ENCODE results near the gene THOC6.

The THOC6 gene

GRCh38 chr16:2996298-2996697 lies 27.5 kb upstream of the THOC6 start:
- Histone ChIP-seq H3K27ac (ENCODE audit: low read length) (no peak overlapping the region), H3K4me3 (ENCODE audit: low read length) (no peak overlapping the region), H3K36me3 (ENCODE audit: control insufficient read depth, low read depth, low read length) (no peaks in the 10 kb centered on the region), H3K9me3 (ENCODE audit: control insufficient read depth, low read depth, low read length) (no peaks in the 10 kb centered on the region), H3K4me1 (ENCODE audit: control insufficient read depth, low read depth, low read length) (no peaks in the 10 kb centered on the region), H3K27me3 (ENCODE audit: control insufficient read depth, insufficient read depth, low read length) (no peaks in the 10 kb centered on the region), H3K9ac (ENCODE audit: low read length) (no peak overlapping the region)

- no peaks in the 10 kb centered on the region for H3K9me3 ChIP-seq (ENCODE audit: control insufficient read depth, low read depth, low read length)
- no peaks in the 10 kb centered on the region for H3K36me3 ChIP-seq (ENCODE audit: control insufficient read depth, low read depth, low read length)
- H3K4me3 ChIP-seq (ENCODE audit: low read length) = no peak overlapping the region
- H3K9ac ChIP-seq (ENCODE audit: low read length) = no peak overlapping the region
- H3K27ac ChIP-seq (ENCODE audit: low read length) = no peak overlapping the region
- no peaks in the 10 kb centered on the region for H3K4me1 ChIP-seq (ENCODE audit: control insufficient read depth, low read depth, low read length)
- no peaks in the 10 kb centered on the region for H3K27me3 ChIP-seq (ENCODE audit: control insufficient read depth, insufficient read depth, low read length)
These were observed 23.9 kb upstream of the THOC6 start for GRCh38 chr16:2999929-3000328.

- H3K36me3 ChIP-seq (ENCODE audit: control insufficient read depth, low read depth, low read length) = no peaks in the 10 kb centered on the region
- no peaks in the 10 kb centered on the region for H3K27me3 ChIP-seq (ENCODE audit: control insufficient read depth, insufficient read depth, low read length)
- H3K9me3 ChIP-seq (ENCODE audit: control insufficient read depth, low read depth, low read length) = no peaks in the 10 kb centered on the region
- no peak overlapping the region for H3K4me3 ChIP-seq (ENCODE audit: low read length)
- no peak overlapping the region for H3K27ac ChIP-seq (ENCODE audit: low read length)
- H3K4me1 ChIP-seq (ENCODE audit: control insufficient read depth, low read depth, low read length) = peaks cover under 1% of the 10 kb centered on the region
- H3K9ac ChIP-seq (ENCODE audit: low read length) = no peak overlapping the region
These were observed 23.3 kb upstream of the THOC6 start for GRCh38 chr16:3000540-3000939.

GRCh38 chr16:3001316-3001715 lies 22.5 kb upstream of the THOC6 start:
- Histone ChIP-seq H3K36me3 (ENCODE audit: control insufficient read depth, low read depth, low read length) (no peaks in the 10 kb centered on the region), H3K27ac (ENCODE audit: low read length) (no peak overlapping the region), H3K27me3 (ENCODE audit: control insufficient read depth, insufficient read depth, low read length) (no peaks in the 10 kb centered on the region), H3K4me1 (ENCODE audit: control insufficient read depth, low read depth, low read length) (peaks cover 6% of the 10 kb centered on the region), H3K4me3 (ENCODE audit: low read length) (no peak overlapping the region), H3K9me3 (ENCODE audit: control insufficient read depth, low read depth, low read length) (no peaks in the 10 kb centered on the region), H3K9ac (ENCODE audit: low read length) (no peak overlapping the region)

GRCh38 chr16:3003582-3004270 lies 20.1 kb upstream of the THOC6 start:
- Histone ChIP-seq H3K36me3 (ENCODE audit: control insufficient read depth, low read depth, low read length) (no peaks in the 10 kb centered on the region), H3K9ac (ENCODE audit: low read length) (no peak overlapping the region), H3K4me3 (ENCODE audit: low read length) (no peak overlapping the region), H3K27me3 (ENCODE audit: control insufficient read depth, insufficient read depth, low read length) (no peaks in the 10 kb centered on the region), H3K27ac (ENCODE audit: low read length) (no peak overlapping the region), H3K4me1 (ENCODE audit: control insufficient read depth, low read depth, low read length) (peaks cover 27% of the 10 kb centered on the region), H3K9me3 (ENCODE audit: control insufficient read depth, low read depth, low read length) (no peaks in the 10 kb centered on the region)

- H3K27me3 ChIP-seq (ENCODE audit: control insufficient read depth, insufficient read depth, low read length) = no peaks in the 10 kb centered on the region
- peaks cover 33% of the 10 kb centered on the region for H3K4me1 ChIP-seq (ENCODE audit: control insufficient read depth, low read depth, low read length)
- no peaks in the 10 kb centered on the region for H3K9me3 ChIP-seq (ENCODE audit: control insufficient read depth, low read depth, low read length)
- H3K27ac ChIP-seq (ENCODE audit: low read length) = no peak overlapping the region
- no peak overlapping the region for H3K4me3 ChIP-seq (ENCODE audit: low read length)
- H3K9ac ChIP-seq (ENCODE audit: low read length) = no peak overlapping the region
- no peaks in the 10 kb centered on the region for H3K36me3 ChIP-seq (ENCODE audit: control insufficient read depth, low read depth, low read length)
These were observed 19.5 kb upstream of the THOC6 start for GRCh38 chr16:3004319-3004718.

- H3K9ac ChIP-seq (ENCODE audit: low read length) = peak overlapping the region; percentile 35
These were observed 19.0 kb upstream of the THOC6 start for GRCh38 chr16:3004781-3005284.

GRCh38 chr16:3007059-3007956 lies 16.5 kb upstream of the THOC6 start:
- Histone ChIP-seq H3K9ac (ENCODE audit: low read length) (peak overlapping the region; percentile 86), H3K36me3 (ENCODE audit: control insufficient read depth, low read depth, low read length) (no peaks in the 10 kb centered on the region), H3K4me1 (ENCODE audit: control insufficient read depth, low read depth, low read length) (peaks cover 43% of the 10 kb centered on the region), H3K4me3 (ENCODE audit: low read length) (peak overlapping the region; percentile 61), H3K27me3 (ENCODE audit: control insufficient read depth, insufficient read depth, low read length) (peaks cover 5% of the 10 kb centered on the region), H3K27ac (ENCODE audit: low read length) (peak overlapping the region; percentile 99), H3K9me3 (ENCODE audit: control insufficient read depth, low read depth, low read length) (no peaks in the 10 kb centered on the region)

More at GRCh38 chr16:3004781-3005284, 19.0 kb upstream of the THOC6 start:
- Histone ChIP-seq H3K9me3 (ENCODE audit: control insufficient read depth, low read depth, low read length) (no peaks in the 10 kb centered on the region), H3K27ac (ENCODE audit: low read length) (no peak overlapping the region), H3K36me3 (ENCODE audit: control insufficient read depth, low read depth, low read length) (no peaks in the 10 kb centered on the region), H3K4me1 (ENCODE audit: control insufficient read depth, low read depth, low read length) (peaks cover 37% of the 10 kb centered on the region), H3K27me3 (ENCODE audit: control insufficient read depth, insufficient read depth, low read length) (no peaks in the 10 kb centered on the region), H3K4me3 (ENCODE audit: low read length) (peak overlapping the region; percentile 64)

GRCh38 chr16:3007957-3008689 lies 15.7 kb upstream of the THOC6 start:
- Histone ChIP-seq H3K27ac (ENCODE audit: low read length) (peak overlapping the region; percentile 99), H3K4me3 (ENCODE audit: low read length) (peak overlapping the region; percentile 61), H3K4me1 (ENCODE audit: control insufficient read depth, low read depth, low read length) (peaks cover 47% of the 10 kb centered on the region)

GRCh38 chr16:3008690-3009037 lies 15.2 kb upstream of the THOC6 start:
- peak overlapping the region; percentile 42 for H3K4me3 ChIP-seq (ENCODE audit: low read length)
- H3K9ac ChIP-seq (ENCODE audit: low read length) = peak overlapping the region; percentile 47
- peak overlapping the region; percentile 99 for H3K27ac ChIP-seq (ENCODE audit: low read length)
- peaks cover 11% of the 10 kb centered on the region for H3K27me3 ChIP-seq (ENCODE audit: control insufficient read depth, insufficient read depth, low read length)
- no peaks in the 10 kb centered on the region for H3K36me3 ChIP-seq (ENCODE audit: control insufficient read depth, low read depth, low read length)
- no peaks in the 10 kb centered on the region for H3K9me3 ChIP-seq (ENCODE audit: control insufficient read depth, low read depth, low read length)
- H3K4me1 ChIP-seq (ENCODE audit: control insufficient read depth, low read depth, low read length) = peaks cover 48% of the 10 kb centered on the region

More at GRCh38 chr16:3007957-3008689, 15.7 kb upstream of the THOC6 start:
- Histone ChIP-seq H3K9me3 (ENCODE audit: control insufficient read depth, low read depth, low read length) (no peaks in the 10 kb centered on the region), H3K36me3 (ENCODE audit: control insufficient read depth, low read depth, low read length) (no peaks in the 10 kb centered on the region), H3K9ac (ENCODE audit: low read length) (peak overlapping the region; percentile 86), H3K27me3 (ENCODE audit: control insufficient read depth, insufficient read depth, low read length) (peaks cover 11% of the 10 kb centered on the region)

Measured in iPS-18a (cell line).